GM18861 (cell line): ENCODE results near the gene COBL.

Experiments used
- ATAC-seq: cut with Tn5 transposase; IDR thresholded peaks from one replicate; pipeline ENCODE4 v1.9.1; 2021; ENCODE audit not compliant: unreplicated experiment

COBL gene

GRCh38 chr7:51029701-51030191 is 286.9 kb downstream of the COBL start:
- ATAC-seq, result no peak

DNA sequence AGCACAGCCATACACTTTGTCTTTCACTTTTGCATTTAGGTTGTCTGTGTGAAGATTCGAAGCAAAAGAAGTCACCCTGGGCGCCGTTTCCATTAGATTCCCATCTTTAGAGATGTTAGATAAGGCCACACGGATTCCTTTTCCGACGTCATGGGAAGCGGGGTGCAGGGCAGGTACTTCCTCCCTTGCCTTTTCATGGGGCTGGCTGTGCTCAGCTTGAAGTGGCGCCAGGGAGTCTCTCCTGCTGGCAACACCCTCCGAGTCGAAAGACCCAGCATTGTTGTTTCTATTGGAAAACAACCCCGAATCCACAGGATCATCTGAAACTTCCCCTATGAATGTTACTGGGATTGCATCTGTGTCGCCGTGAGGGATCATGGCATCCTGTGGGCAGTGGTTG is 287.5 kb downstream of the COBL start:
- no peak for ATAC-seq

GRCh38 chr7:51027935-51028830 is 288.4 kb downstream of the COBL start:
- no peak for ATAC-seq

DNA sequence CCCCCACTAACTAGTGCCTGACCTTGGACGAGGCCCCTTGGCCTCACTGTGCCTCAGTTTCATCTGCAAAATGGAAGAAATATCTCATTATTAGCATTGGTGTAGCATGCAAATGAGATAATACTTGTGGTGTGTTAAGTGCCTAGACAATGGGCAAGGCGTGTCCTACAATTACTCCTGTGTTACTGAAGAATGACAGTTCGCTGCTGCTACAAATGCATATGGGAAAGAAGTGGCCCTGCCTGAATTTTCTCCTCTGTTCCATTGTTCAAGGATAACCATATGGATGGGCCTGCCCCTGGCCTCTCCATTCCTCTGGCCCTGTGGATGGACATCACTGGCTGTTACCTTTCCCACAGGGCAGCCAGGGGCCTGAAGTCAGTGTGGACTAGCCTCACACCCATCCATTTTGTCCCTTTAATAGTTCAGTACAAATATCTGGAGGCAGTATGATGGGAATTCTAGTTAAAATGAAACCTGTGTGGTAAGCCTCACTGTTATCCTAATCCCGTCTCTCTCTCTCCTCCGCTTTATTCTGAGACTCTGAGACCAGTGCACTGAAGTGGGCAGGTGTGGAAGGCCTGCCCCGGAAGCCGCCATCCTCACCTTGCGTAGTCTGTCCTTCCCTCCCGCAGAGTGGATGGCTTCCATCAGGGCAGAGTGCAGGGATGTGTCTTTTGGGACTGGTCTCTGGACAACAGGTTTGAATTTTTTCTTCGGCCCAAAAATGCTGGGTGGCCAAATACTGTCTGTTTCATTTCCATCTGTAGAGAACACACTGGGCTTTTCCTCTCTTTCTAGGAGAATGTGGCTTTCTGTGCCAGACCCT is 289.3 kb downstream of the COBL start:
- no peak for ATAC-seq

DNA sequence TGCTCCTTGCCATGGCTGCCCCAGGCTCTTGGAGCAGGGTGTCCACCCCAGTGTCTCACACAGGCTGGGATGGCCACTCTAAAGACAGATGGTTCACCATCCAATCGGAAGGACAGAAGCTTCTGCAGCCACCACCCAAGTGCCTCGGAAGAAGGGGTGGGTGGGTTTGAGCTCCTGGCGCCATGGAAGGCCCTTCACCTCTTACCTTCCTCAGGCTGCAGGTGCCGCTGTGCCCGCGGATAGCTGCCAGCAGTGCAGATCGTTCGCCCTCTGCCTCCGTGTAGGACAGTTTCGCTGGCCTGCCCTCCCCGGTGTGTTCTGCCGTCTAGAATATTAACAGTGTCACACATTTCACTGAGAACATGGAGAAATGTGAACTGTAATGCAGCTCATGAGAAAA is 290.3 kb downstream of the COBL start:
- ATAC-seq, result no peak

DNA sequence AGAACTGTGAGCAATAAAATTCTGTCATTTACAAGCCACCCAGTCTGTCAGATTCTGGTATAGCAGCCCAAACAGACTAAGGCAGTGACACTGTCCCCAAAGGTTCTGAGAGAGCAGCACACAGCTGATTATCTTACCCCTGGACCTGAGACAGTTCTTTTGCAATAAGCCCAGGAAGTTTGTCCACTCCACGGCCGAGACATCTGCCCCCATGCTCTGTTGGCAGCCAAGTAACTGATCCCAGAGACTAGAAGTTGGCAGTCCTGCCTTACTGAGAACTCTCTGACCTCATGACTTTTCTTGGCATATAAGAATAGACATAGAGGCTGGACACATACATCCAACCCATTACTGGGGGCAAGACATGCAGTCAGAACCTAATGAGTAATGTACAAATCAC is 290.9 kb downstream of the COBL start:
- ATAC-seq, result no peak

DNA sequence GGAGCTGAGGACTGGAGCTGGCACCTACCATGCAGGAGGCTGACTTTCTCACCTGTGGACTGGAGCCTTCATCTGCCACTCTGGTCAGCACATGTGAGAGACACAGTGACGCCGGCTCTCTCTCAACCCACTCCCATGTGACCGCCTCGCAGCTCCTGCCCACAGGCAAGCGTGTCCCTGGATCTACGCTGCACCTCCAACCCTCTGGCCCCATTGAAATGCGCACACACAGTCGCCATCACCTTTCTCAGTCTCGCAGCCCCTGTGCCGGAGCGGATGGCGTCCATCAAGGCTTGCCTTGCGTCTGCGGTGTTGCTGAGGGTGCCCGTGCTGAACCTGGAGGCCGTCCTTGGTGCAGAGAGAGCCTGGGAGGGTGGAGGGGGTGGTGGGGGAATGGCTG is 291.7 kb downstream of the COBL start:
- no peak for ATAC-seq

DNA sequence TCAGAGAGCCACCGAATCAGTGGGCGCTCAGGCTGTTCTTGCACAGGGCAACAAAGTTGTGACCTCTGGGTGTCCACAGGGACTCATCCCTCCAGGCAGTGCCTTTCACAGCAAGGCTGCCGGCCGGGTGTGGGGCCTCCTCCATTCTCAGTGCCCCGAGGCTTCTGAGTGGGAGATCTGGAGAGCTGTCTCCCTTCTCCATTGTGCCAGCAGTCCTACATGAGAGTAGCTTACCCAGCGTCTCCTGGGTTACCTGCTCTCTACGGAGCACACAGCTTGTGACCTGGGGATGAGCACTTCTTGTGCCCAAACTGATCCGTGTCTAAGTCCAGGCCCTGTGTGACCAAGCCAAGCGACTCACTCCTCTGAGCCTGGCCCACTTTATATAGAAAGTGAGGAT is 293.1 kb downstream of the COBL start:
- ATAC-seq, result no peak

DNA sequence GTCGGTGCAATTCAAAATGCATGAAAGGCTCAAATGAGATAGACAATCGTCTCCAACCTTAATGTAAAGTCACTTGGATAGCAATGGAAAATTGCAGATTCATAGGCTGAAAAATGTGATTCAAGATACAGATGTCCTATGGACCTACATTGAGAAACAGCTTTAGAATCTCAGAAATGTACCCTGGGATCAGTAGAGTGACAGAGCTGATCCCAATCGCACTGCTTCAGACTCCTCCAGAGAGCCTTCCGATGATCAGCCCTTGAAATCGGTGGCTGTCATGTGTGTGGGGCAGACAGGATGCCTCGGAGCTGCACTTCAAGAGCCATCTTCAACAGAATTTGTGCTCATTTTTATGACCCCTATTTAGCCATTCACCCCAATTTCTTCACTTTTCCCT is 293.8 kb downstream of the COBL start:
- no peak for ATAC-seq

DNA sequence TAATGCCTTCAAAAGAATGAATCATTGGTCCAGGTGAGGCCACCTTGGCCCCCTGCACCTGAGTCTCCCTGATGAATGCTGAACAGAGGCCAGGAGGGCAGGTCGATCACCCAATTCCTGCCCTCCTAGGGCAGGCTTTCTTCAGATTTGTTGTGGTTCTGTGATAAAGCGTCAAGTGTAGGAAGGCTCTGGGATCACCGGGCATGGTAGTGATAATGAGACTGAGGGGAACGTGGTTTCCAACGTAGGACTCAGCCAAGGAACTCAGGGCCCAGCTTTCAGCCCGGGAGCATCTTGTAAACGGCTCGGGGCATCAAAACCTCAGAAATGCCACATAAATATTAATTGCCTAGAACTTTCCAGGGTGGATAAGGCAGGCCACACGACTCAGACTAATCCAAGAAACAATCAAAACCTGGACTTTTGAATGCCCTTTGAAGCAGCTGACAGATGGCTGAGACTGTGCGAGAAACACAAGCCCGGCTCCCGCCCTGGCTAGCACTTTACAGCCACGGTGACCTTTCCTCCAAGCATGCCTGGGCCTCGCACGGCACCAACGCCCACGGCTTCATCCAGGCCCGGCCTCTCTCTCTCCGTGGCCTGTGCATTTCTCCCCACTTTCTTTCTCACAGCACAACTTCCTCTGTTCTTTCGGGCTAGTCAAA is 294.6 kb downstream of the COBL start:
- ATAC-seq, result no peak

GRCh38 chr7:51020944-51021343 is 295.7 kb downstream of the COBL start:
- ATAC-seq, result no peak

DNA sequence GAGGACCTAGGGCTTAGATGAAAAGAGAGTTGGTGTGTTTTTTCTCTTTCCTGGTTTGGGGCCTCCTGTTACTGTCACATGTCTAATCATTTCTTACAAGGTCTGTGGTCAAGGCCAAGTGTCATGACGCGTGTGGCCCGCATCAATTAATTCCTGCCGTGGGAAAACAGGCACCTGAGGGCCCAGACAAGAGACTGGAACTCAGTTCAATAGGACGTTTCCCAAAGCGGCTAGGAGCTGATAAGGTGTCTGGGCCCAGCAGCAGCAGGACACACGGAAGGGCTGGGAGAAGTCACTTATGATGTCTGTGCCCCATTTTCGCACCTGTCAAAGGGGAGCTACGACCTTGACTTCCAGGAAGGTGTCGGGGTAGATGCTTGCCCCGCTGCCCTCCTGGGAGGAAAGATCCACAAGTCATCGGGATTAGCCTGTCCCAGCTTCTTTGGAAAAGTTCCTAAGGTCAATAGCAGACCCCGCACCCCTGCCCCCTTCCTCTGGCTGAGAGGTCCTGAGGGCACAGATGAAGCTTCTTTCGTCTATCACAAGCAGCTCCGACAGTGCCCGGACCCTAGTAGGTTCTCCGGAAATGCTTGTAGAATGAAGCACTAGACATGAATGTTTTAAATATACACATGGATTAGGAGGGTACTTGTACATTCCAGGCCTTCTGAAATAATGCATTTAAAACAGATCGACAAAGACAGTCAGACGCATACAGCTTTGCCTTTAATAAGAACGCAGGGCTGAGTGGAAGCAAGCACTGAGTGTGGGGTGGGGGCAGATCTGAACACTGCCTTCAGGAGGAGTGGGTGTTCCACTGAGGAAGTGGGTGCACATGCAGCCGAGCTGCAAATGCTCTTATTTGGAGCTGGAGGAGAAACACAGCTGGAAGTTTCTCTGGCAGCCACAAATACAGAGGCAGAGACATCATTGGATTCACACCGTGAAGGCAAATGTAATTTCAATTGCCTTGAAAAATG is 296.4 kb downstream of the COBL start:
- ATAC-seq, result no peak

DNA sequence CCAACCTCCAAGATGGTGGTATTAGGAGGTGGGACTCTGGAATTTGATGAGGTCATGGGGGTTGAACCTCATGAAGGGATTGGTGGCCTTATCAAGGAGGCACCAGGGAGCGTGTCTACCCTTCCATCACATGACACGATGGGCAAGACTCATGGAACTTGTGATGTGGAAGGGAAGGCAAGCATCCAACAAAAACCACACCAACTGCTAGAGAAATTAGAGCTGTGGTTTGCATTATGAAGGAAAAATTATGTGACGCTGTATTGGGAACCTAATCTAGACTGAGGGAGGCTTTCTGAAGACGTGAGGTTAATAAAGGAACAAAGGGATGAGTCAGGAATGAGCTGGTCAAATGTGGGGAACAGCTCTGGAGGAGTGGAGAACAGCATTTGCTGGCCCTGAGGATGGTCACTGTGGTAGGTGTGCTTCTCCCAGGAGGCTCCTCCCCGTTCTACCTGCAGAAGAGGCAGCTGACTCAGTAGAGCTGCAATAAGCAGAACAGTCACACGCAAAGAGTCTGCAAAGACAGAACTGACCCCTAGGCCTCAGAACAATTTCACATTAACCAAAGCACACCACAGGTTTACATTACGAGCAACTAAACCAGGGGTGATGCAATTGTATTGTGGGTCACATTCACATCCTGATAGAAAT is 297.3 kb downstream of the COBL start:
- ATAC-seq, result no peak

DNA sequence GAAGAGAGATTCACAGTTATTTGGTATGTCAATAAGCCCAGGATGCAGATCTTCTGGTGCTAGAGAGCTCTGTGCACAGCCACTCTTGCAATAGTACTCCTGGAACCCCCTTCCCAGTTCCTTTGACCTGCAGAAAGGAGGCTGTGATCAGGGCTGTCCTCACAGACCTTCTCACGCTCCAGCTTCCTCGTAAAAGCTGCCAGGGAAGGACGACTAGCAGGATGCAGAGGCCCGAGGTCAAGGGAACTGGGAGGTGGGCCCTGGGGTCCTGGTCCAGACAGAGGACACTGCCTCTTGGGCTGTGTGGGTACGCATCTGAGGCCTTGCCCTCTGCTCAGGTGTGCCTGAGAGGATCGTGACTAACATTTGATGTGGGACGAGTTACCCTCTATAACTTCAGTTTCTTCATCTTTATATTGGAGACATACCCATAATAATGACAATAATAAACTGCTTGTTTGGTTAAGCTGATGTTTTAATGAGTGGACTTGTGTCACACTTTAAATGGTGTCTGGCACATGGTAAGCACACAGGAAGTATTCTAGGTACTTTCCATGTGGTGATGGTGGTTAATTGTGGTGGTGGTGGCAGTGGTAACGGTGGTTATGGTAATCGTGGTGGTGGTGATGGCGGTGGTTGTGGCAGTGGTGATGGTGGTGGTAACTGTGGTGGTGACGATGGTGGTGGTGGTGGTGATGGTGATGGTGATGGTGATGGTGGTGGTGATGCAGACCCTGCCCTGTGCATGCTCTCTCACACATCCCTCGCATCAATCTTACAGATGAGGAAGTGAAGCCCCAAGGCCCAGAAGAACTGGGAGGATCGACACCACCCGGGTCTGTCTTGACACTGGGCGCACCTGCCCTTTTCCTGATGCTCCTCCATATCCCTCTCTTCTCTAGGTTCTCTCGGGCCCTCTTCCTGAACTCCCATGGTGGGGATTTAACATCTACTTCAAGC is 298.8 kb downstream of the COBL start:
- no peak for ATAC-seq

DNA sequence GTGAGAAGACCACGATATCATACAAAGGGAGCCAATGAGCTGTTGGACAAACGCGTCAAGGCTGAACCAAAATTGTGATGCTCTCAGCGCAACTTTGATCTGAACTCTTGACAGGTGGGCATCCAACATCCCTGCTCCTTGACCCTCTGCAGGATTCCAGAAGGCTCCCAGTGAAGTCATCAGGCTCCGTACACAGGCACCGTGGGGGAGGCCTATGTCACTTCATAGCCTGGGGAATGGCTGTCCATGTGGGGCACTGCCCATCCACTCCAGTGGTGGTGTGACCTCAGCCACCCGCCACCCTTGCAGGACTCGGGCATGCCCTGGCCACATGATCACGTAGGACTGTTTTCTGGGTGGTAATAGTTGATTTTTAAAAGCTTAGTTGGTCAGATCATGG is 300.1 kb downstream of the COBL start:
- ATAC-seq, result no peak

- no peak for ATAC-seq
Observed at GRCh38 chr7:51015581-51015980, 301.0 kb downstream of the COBL start.

- ATAC-seq, result no peak
Observed at GRCh38 chr7:51014811-51015210, 301.8 kb downstream of the COBL start.

GRCh38 chr7:51013861-51014511 is 302.6 kb downstream of the COBL start:
- no peak for ATAC-seq
